NCI-H748 (cell line): ENCODE data around the gene HS6ST1.

Experiments
- DNase-seq: peaks from one replicate; lab custom pipeline; 2025; ENCODE audit not compliant: unreplicated experiment; lab: John Stamatoyannopoulos, UW

HS6ST1 gene

DNA sequence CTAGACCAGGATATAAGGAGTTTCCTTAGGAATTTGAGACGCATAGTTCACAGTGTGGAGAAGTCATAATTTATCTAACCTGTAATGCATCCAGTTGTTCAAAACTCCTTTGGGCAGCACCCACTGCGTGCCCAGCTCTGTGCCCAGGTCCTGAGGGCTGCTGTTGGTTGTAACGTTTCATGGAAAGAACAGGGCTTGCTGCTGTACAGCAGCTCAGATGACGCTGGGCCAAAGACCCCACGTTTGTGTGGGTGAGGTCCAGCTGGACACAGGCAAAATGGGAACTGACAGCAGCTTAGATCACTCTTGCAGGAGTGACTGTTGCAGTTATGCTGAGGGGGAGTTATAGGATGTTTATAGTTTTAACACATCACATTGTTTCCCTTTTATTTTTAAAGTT is 30.0 kb upstream of the HS6ST1 start:
- no peak for DNase-seq

DNA sequence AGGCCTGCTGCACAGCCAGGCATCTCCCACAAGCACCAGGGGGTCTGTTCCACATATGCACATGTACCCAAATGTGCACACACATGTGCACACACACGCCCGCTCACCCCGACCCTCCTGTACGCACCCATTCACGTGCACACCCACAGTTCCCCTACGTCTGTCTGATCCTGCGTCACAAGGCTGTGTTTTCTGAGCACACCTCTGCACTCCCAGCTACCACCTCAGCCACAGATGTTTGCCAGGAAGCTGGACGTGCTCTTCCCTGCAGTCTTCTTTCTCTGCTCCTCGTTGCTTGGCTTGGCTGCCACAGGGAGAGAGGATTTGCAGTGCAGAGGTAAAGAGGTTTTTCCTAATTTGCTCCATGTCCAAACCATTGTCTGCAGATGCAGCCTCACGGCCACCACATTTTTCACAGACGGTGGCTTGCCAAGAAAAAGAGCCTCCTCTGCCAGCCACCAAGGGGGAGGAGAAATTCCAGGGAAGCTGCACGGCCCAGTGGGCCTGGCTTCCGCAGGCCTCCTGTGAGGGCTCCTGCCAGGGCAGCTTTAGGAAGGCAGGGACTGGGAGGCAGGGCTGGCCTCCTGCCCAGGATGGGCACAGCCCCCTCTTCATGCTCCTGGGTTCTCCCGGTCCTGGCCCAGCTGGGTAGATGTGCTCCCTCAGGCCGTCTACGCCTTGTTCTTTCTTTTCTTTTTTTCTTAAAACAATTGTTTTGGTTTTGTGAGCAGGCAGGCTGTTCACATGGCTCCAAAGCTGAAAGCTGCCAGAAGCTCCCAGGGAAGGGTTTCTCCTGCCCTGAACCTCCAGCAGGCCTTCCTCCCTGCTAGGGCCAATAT is 29.3 kb upstream of the HS6ST1 start:
- no peak for DNase-seq

DNA sequence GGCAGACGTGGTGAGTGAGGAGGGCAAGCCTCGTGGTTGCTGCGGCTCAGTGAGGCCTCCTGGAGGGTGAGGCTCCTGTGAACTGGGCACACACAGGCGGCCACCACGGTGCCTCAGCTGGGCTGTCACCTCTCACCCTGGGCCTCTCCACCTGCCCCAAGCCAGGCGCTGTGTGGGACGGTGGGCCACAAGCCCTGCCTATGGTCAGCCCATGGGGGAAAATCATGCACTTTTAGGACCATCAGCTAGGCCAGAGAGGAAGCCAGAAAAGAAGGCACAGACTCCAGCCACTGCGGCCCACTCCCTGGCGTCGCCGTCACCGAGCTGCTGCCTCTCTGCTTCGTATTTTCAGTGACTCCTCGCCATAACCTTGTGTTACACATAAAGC is 28.5 kb upstream of the HS6ST1 start:
- DNase-seq, result no peak

DNA sequence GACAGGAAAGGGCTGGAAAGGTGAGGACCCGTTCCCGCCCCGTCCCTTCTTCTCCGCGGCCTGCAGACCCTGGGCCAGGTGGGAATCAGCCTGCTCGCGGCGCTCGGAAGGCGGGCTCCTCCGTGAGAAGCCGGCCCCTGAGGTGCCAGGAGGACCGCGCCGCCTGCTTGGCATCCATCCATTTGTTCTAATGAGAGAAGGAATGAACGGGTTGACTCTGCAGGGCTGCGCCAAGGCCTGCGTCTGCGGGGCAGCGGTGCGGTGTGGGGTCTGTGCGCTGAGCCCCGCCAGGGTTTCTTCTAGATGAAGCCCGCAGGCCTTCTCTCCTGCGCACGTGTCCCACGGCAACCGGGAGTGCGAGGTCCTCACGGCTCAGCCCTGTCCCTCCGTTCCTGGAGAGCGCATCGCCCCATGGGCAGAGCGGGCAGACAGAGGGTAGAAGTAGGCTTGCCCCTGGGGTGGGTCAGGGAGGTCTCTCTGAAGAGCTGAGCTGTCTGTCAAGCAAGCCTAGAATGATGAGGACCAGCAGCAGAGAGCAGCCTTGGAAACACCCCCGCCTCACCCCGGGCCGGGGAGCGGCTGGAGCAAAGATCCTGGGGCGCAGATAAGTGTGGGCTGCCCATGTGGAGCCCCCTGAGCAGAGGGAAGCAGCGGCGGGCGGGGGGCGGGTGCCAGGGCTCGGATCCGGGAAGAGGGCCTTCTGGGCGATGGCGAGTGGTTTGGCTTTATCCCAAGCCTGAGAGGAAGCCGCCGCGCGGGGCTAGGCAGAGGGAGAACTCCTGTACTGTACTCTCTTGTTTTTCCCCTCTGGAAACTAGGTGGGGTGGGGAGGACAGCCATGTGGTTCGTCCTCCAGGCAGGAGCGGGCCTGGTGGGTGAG is 27.9 kb upstream of the HS6ST1 start:
- no peak for DNase-seq

- DNase-seq, result no peak
These were observed 26.9 kb upstream of the HS6ST1 start for GRCh38 chr2:128345436-128346165.

DNA sequence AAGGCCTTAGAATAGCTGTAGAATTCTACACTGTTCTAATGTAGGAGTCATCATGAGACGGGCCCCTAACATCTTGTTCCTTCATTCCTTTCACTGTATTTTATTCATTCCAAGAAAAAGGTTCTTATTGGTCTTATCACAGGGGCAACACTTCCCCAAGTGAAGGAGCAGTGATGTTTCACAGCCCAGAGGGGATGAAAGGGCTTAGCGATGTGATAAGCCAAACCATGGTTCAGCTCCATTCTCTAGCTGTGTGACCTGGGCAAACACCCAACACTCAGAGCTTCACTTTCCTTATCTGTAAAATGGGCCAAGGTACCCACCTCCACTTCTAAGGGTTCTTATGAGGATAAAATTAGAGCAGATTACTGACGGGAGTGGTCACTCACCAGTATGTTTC is 25.4 kb upstream of the HS6ST1 start:
- no peak for DNase-seq

DNA sequence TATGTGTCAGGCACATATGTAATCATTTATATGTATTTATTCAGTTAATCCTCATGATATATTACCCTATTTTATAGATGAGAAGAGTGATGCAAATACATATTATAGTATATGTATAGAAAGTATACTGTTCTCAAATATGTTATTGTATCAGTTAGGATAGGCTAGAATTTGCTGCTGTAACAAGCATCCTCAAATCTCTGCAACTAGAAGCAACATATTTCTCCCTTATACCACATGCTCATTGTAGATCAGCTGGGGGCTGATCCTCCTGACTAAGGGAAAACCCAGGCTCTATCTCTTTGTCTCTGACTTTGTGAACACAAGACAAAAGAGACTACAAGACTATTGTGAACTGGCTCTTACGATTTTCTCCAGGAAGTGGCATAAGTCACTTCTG is 24.8 kb upstream of the HS6ST1 start:
- no peak for DNase-seq

- DNase-seq, result no peak
These were observed 23.9 kb upstream of the HS6ST1 start for GRCh38 chr2:128342550-128342949.

GRCh38 chr2:128341621-128342020 is 23.0 kb upstream of the HS6ST1 start:
- DNase-seq, result no peak

GRCh38 chr2:128332091-128332634 is 13.5 kb upstream of the HS6ST1 start:
- DNase-seq, result no peak

DNA sequence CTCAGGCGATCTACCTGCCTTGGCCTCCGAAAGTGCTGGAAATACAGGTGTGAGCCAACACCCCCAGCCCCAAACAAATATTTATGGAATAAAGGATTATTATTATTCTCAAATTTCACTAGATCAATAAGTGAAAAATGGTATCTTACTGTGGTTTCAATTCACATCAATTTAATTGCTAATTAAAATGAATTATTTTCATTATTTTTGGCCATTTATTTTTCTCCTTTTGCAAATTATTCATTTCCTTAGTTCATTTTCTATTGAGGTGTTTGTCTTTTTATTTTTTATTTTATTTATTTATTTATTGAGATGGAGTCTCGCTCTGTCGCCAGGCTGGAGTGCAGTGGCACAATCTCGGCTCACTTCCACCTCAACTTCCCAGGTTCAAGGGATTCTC is 11.9 kb upstream of the HS6ST1 start:
- no peak for DNase-seq

GRCh38 chr2:128329607-128330006 is 10.9 kb upstream of the HS6ST1 start:
- DNase-seq, result no peak

DNA sequence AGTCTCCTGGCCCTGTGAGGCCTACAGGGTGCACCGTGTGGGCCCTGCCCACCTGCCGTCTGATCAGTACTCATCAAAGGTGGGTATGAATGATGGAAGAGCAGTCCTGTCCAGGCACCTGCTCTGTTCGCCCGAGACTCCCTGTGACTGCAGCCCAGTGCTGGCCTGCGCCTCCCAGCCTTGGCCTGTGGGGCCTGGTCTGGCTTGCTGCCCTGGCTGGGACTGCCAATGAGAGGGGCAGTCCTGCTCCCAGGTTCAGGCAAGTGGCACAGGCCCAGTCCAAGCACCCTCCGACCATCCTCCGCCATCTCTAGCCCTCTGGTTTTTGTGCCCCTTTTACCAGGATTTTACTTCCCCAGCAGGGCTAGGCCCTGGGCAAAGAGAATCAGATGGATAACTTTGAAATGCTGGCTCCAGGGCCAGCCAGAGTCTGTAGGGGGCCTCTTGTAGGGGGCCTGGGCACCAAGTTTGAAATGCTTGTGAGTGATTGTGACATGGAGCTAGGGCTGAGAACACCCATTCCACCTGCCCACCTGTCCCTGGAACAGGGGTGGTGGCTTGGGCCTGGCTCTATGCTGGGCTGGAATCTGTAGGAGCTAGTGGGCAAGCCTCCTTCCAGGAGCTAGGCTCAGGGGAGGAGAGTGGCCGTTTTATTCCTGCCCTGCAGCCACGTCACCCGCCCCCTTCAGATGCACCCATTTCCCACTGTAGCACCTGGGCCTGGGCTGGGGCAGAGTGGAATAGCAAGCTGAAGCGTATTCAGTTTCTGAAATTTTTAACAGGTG is 8.7 kb upstream of the HS6ST1 start:
- no peak for DNase-seq

DNA sequence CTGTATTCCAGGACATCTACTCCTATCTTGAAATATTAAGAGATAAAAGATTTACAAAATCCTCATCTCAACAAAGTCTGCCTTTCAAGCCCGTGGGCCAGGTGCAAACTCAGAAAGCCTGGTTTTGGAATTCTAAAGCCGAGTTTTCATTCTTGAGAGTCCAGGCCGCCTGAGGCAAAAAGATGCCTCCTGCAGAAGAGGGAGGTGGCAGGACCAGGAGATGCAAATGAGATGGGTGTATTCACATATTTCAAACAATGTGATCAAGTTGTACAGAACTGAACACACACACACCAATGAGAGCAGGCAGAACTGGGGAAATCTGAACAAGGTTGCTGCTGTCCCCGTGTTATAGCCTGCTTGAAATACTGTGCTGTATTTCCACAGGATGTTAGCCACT is 7.7 kb upstream of the HS6ST1 start:
- DNase-seq, result no peak

DNA sequence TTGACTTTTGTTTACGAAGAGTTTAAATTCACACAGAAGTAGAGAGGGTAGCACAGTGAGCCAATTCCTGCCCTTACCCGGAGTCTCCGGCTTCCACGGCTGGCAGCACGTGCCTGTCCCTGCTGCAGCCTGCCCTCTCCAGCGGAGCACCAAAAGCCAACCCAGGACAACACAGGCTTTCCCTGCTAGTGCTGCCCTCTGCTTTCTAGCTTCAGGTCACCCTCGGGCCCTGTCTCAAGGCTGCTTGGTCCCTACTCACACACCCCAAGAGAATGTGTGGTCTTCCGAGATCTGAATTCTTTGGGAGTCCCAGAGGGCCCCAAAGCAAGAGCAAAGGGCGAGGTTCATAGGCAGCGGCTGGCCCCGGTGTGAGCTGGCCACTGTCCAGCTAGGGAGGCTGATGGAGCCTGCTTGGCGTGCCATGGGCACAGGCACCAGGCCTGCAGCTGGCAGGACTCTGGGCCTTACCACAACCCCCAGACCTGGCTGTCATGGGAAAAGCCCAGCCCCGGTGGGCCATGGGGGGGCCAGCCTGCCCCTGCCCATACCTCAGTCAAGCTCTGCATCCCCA is 7.0 kb upstream of the HS6ST1 start:
- DNase-seq, result no peak

GRCh38 chr2:128324897-128325410 is 6.3 kb upstream of the HS6ST1 start:
- no peak for DNase-seq

DNA sequence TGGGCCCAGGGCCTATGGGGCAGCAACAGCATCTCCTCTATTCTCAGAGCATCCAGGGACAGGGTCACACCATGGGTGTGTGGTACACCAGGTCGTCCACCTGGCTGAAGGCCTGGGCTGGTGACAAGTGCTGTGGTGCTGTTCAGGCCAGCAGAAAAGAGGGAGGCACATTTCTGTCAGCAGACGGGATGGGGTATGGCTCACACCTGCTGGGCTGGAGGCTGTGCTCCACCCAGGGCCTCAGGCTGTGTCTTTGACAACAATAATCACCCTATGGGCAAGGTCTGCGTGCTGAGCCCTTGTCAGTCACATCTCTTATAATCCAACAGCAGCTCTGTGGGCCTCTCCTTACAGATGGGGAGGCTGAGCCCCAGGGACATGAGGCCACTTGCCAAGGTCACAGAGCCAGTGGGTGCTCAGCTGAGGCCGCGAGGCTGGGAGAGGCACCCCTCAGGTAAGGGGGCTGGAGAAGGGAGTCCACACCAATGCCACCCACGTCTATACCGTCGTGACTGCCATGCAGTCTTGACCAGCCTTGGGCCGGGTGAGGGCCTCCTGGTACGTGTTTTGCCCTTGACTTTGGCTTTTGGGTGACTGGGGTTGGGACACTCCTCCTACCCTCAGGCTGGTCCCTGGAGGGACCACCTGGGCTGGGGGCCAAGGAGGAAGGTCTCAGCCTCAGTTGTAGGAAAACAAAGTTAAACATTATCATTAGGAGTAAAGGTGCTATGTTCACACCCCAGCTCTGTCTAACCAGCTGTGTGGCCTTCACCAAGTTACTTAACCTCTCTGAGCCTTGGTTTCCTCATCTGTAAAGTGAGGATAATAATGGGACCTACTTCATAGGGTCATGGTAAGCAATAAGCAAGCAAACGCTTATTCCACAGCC is 5.6 kb upstream of the HS6ST1 start:
- no peak for DNase-seq

DNA sequence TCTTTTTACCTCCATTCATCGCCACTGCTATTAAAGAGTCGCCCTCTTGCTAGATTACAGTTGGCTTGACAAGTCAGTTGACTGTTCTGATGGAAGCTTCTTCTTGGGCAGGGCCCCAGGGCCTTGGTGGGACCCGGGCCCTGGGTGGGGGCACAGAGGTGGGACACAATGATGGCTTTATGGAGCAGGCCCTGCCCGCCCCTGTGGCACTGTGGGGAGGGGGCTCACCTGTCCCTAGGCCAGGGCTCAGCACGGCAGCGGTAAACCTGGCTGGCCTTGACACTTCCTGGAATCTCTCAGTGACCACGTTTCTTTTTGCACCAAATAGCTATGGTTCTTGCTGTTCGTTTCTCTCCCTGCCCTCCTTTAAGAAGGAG is 4.9 kb upstream of the HS6ST1 start:
- DNase-seq, result no peak
